Stimulated activated CD8-positive, alpha-beta memory T cell treated with anti-CD3 and anti-CD28 coated beads, Interleukin-15, amount 100 ng/mL, for 4 hours (primary cell): ENCODE results near the gene LXN.
"Not testable (repeated sequence)": the region's sequence is repeated elsewhere in the genome, so short reads cannot be mapped to it uniquely, and the experiment has no call there.

Experiments used
- DNase-seq, 2 donors: peaks; one replicate each; pipeline ENCODE4 v3.0.0-alpha.2; 2020; ENCODE audit warnings: low read depth in 2 of 2

LXN gene

GRCh38 chr3:158672215-158673176 lies at the start of gene LXN:
TSS of gene LXN (minus strand) at chr3:158672648. CDS start at chr3:158672478, 170 bp downstream.
- DNase-seq: peak; percentile 46 to 58

GRCh38 chr3:158722108-158722507 lies 49.7 kb upstream of the LXN start:
- no peak for DNase-seq

- no peak for DNase-seq
Observed at GRCh38 chr3:158718490-158719170, 46.2 kb upstream of the LXN start.

- no peak for DNase-seq
Observed at GRCh38 chr3:158717576-158717975, 45.1 kb upstream of the LXN start.

GRCh38 chr3:158713094-158713499 lies 40.6 kb upstream of the LXN start:
- no peak for DNase-seq

GRCh38 chr3:158712443-158712842 lies 40.0 kb upstream of the LXN start:
- DNase-seq: no peak

- DNase-seq: no peak
Observed at GRCh38 chr3:158711886-158712285, 39.4 kb upstream of the LXN start.

GRCh38 chr3:158710601-158711000 lies 38.2 kb upstream of the LXN start:
- no peak for DNase-seq

GRCh38 chr3:158709666-158710083 lies 37.2 kb upstream of the LXN start:
- DNase-seq: no peak

- no peak for DNase-seq
Observed at GRCh38 chr3:158703566-158703965, 31.1 kb upstream of the LXN start.

- no peak for DNase-seq
Observed at GRCh38 chr3:158702815-158703481, 30.5 kb upstream of the LXN start.

GRCh38 chr3:158701420-158702065 lies 29.1 kb upstream of the LXN start:
- no peak for DNase-seq

GRCh38 chr3:158700559-158700958 lies 28.1 kb upstream of the LXN start:
- DNase-seq: no peak

GRCh38 chr3:158696618-158697017 lies 24.2 kb upstream of the LXN start:
- DNase-seq: no peak

- not testable (repeated sequence) for DNase-seq
Observed at GRCh38 chr3:158693866-158694456, 21.5 kb upstream of the LXN start.

- DNase-seq: no peak
Observed at GRCh38 chr3:158685159-158685558, 12.7 kb upstream of the LXN start.

GRCh38 chr3:158683230-158683962 lies 10.9 kb upstream of the LXN start:
- DNase-seq: no peak

GRCh38 chr3:158680861-158681260 lies 8.4 kb upstream of the LXN start:
- DNase-seq: no peak

GRCh38 chr3:158679547-158680000 lies 7.1 kb upstream of the LXN start:
- DNase-seq: no peak

GRCh38 chr3:158678687-158679086 lies 6.2 kb upstream of the LXN start:
- no peak for DNase-seq

GRCh38 chr3:158671821-158672214 lies 630 bp downstream of the LXN start:
- no peak for DNase-seq
